Fibroblast of mammary gland (primary cell): ENCODE data around the gene GDF11.

Experiments
- DNase-seq: peaks from one replicate; pipeline ENCODE4 v3.0.0-alpha.2; 2010; ENCODE audit warnings: low read depth
- H3K4me3 ChIP-seq: 2 replicates; pipeline ENCODE4 v1.5.1; 2011; ENCODE audit warnings: low read depth, mild to moderate bottlenecking, low read length, moderate library complexity; ENCODE audit not compliant: control insufficient read depth
- CTCF ChIP-seq: conservative IDR thresholded peaks from 2 replicates; pipeline ENCODE4 v1.5.1; 2011; ENCODE audit warnings: low read depth, low read length, inconsistent platforms; ENCODE audit not compliant: control insufficient read depth, insufficient read depth

GDF11 gene

DNA sequence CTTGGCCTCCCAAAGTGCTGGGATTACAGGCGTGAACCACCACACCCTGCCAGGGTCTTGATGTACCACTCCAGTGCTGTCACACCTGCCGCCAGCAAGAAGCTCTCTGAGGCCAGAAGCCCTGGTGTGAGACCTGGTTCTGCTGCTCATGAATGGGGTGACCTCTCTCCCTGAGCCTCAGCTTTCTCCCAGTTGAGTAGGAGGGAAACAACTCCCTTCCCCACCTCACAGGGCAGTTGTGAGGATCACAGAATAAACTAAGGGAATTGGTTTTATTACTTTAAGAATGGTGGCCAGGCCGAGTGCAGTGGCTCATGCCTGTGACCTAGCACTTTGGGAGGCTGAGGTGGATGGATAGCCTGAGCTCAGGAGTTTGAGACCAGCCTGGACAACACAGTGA, 8.3 kb upstream of the GDF11 start:
- H3K4me3 ChIP-seq: no peak overlapping the region
- TF ChIP-seq CTCF: no peak
- no peak for DNase-seq

DNA sequence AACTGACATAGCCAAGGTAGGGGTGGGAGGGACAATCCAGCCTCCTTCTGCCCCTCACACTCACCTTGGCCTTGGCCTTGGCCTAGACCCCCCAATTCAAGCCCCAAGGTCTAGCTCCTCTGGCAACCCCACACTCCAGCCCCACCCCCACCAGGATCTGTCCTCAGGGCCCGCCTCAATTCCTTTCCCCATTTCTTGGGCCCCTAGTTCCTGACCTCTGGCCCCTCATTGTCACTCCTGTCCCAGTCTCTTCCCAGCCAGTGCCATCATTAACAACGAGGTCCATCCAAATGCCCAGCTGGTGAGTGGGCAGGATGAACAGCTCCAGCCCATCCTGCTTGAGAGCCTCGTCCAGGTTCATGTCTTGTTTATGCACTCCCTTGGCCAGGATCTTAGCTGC, 6.8 kb upstream of the GDF11 start:
- TF ChIP-seq CTCF: no peak
- no peak for DNase-seq
- no peak overlapping the region for H3K4me3 ChIP-seq

- peak; percentile 97 for TF ChIP-seq CTCF
- no peak overlapping the region for H3K4me3 ChIP-seq
- DNase-seq: peak; percentile 77
Measured at GRCh38 chr12:55736780-55737580, 5.9 kb upstream of the GDF11 start.

DNA sequence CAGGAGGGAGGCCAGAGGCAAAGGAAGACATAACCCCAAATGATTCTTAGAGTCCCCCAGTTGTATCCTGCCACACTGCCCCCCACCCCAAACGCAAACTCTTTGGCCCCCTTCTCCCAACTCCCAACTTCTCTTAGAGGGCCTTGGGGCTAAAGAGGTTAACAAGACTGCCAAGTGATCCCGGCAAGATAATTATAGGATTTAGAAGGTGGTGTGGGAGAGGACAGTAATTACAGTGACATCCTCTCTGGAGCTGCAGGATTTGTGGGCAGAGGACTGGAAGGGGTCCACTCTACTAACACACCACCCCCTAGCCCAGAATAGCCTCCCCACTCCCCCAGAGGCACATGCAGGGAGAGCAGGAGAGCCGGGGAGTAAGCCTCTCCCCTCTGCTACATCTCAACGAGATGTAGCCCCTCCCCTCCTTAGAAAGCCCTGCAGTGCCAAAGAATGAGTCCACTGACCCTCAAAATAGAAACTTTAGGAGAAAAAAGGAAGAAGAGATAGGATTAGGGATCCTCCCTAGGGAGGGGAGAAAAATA, 5.3 kb upstream of the GDF11 start:
- no peak for TF ChIP-seq CTCF
- H3K4me3 ChIP-seq: no peak overlapping the region
- DNase-seq: no peak

- peak; percentile 84 for DNase-seq
- peak overlapping the region; percentile 69 for H3K4me3 ChIP-seq
- peak; percentile 75 for TF ChIP-seq CTCF
Measured at GRCh38 chr12:55738123-55739024, 4.5 kb upstream of the GDF11 start.

DNA sequence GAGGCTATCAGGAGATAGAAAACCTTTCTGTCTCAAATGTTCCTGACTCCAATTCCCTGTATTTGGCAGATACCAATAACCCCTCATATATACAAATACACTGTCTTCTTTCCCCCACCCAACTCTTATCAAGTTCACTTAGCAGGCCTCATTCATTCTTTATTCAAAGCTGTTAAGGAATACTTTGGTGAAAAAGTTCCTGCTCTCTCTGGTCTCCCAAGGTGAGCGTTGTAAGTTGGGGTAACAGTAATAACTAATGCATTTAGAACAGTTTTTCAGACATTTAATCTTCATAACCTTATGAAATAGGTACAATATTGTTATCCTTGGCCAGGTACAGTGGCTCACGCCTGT, 3.9 kb upstream of the GDF11 start:
- no peak for DNase-seq
- H3K4me3 ChIP-seq: no peak overlapping the region
- TF ChIP-seq CTCF: no peak
